ENCODE data around the gene DBF4. TPM values are rescaled to one million over a fixed set of nuclear protein-coding genes. Genes with fewer than 3 reads are reported as not detected.
A peak's percentile ranks its signal among the peaks of the same experiment; 100 is the strongest.

DBF4 gene
- total and polyA plus RNA-seq, 2 of the 13 experiments (the other 11 are each of a cell fraction or from before 2014, with no cell fraction given): 5.0 to 64.4 TPM

- TF ChIP-seq HOMEZ (CRISPR knock-in tag; IDR thresholded peaks at IDR 0.05; ENCODE audit: low read depth) (0 out of 2 replicates have a peak, but pooled peaks have one; percentile 6), ZNF839 (CRISPR knock-in tag; IDR thresholded peaks at IDR 0.05; ENCODE audit: borderline replicate concordance) (no peak), MED13 (CRISPR knock-in tag; IDR thresholded peaks at IDR 0.05) (peak; percentile 51; the same call in 1 of the 2 replicates), ZNF264 (CRISPR knock-in tag; IDR thresholded peaks at IDR 0.05) (peak; percentile 86), ELF1 (CRISPR knock-in tag; IDR thresholded peaks at IDR 0.05) (peak; percentile 62), RFXAP (CRISPR knock-in tag; IDR thresholded peaks at IDR 0.05; ENCODE audit: borderline replicate concordance) (no peak), ZMYM3 (CRISPR knock-in tag; IDR thresholded peaks at IDR 0.05) (0 out of 2 replicates have a peak, but pooled peaks have one; percentile 32), ZMAT3 (CRISPR knock-in tag; conservative IDR thresholded peaks at IDR 0.05) (no peak), MNT (IDR thresholded peaks at IDR 0.05) (peak; percentile 47), ZNF558 (CRISPR knock-in tag; IDR thresholded peaks at IDR 0.05; ENCODE audit: borderline replicate concordance) (peak; percentile 81; the same call in 1 of the 2 replicates), LRRFIP1 (CRISPR knock-in tag; conservative IDR thresholded peaks at IDR 0.05) (no peak), MTA3 (CRISPR knock-in tag; IDR thresholded peaks at IDR 0.05) (no peak), ZNF879 (CRISPR knock-in tag; IDR thresholded peaks at IDR 0.05) (0 out of 2 replicates have a peak, but pooled peaks have one; percentile 30), ZMYM2 (CRISPR knock-in tag; IDR thresholded peaks at IDR 0.05) (0 out of 2 replicates have a peak, but pooled peaks have one; percentile 36), ZNF609 (CRISPR knock-in tag; IDR thresholded peaks at IDR 0.05; ENCODE audit: borderline replicate concordance) (no peak)
Measured at GRCh38 chr7:87876040-87876868, at the start of gene DBF4, which contains the start of gene SLC25A40 (continued).
